A549 (cell line): ENCODE data around the gene MPC1L.

ENCODE experiments used
- POLR2A ChIP-seq: IDR thresholded peaks from 2 replicates; pipeline ENCODE4 v1.6.1; 2012; ENCODE audit warnings: mild to moderate bottlenecking, low read length
- RAD21 ChIP-seq, 2 experiments: fragments of >200 bp in 1 of 2; sonication (Bioruptor Twin) in 1 of 2; formaldehyde crosslinking in 1 of 2; IDR thresholded peaks in 1 of 2; conservative IDR thresholded peaks in 1 of 2; 2 replicates in 1 of 2; 3 replicates in 1 of 2; pipeline ENCODE4 v1.6.1; 2012 to 2018; ENCODE audit warnings: inconsistent platforms in 1 of 2
- ZNF302 ChIP-seq: fragments of 250-450 bp; sonication (Bioruptor Pico); IDR thresholded peaks from 2 replicates; pipeline ENCODE4 v1.9.0; 2021; ENCODE audit warnings: inconsistent platforms, mild to moderate bottlenecking, moderate library complexity
- TF ChIP-seq, protein P1 (sequence below): fragments of >200 bp; sonication (Bioruptor Twin); formaldehyde crosslinking; IDR thresholded peaks from 3 replicates; pipeline ENCODE4 v1.5.1; 2016
- TF ChIP-seq, protein P2 (sequence below): fragments of 200-600 bp; sonication (generic); IDR thresholded peaks from 2 replicates; pipeline ENCODE4 v1.6.1; 2016; ENCODE audit warnings: antibody characterized with exemption, mild to moderate bottlenecking, moderate library complexity
- TF ChIP-seq, protein P3 (sequence below): fragments of 450-650 bp; IDR thresholded peaks from 2 replicates; pipeline ENCODE4 v1.6.1; 2014; ENCODE audit warnings: antibody characterized with exemption

DNA sequence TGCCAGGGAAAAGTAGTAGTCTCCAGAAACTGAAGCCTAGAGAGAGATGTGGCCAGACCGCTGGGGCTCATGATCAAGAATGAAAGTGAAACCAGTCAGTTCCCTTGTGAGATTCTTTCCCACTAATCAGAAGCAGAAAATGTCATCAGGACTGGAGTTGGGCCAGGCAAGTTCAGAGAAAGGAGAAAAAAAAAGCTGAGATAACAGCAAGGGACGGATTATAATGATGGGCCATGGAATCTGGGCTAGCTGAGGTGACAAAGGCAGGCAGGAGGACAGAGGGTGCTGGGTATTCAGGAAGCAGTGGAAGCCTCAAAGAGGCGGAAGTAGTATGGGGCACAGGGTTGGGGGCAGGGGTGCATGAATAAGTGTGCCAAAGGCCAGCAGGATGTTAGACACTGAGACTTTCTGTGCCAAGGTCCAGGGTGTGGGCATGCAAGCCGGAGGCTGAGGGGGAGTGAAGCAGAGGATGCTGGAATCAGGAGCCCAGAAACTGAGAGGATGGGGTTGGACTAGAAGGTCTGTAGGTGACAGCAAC is 21.7 kb downstream of the MPC1L start:
- TF ChIP-seq, protein P1, sequence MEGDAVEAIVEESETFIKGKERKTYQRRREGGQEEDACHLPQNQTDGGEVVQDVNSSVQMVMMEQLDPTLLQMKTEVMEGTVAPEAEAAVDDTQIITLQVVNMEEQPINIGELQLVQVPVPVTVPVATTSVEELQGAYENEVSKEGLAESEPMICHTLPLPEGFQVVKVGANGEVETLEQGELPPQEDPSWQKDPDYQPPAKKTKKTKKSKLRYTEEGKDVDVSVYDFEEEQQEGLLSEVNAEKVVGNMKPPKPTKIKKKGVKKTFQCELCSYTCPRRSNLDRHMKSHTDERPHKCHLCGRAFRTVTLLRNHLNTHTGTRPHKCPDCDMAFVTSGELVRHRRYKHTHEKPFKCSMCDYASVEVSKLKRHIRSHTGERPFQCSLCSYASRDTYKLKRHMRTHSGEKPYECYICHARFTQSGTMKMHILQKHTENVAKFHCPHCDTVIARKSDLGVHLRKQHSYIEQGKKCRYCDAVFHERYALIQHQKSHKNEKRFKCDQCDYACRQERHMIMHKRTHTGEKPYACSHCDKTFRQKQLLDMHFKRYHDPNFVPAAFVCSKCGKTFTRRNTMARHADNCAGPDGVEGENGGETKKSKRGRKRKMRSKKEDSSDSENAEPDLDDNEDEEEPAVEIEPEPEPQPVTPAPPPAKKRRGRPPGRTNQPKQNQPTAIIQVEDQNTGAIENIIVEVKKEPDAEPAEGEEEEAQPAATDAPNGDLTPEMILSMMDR = no peak
- TF ChIP-seq, protein P2, sequence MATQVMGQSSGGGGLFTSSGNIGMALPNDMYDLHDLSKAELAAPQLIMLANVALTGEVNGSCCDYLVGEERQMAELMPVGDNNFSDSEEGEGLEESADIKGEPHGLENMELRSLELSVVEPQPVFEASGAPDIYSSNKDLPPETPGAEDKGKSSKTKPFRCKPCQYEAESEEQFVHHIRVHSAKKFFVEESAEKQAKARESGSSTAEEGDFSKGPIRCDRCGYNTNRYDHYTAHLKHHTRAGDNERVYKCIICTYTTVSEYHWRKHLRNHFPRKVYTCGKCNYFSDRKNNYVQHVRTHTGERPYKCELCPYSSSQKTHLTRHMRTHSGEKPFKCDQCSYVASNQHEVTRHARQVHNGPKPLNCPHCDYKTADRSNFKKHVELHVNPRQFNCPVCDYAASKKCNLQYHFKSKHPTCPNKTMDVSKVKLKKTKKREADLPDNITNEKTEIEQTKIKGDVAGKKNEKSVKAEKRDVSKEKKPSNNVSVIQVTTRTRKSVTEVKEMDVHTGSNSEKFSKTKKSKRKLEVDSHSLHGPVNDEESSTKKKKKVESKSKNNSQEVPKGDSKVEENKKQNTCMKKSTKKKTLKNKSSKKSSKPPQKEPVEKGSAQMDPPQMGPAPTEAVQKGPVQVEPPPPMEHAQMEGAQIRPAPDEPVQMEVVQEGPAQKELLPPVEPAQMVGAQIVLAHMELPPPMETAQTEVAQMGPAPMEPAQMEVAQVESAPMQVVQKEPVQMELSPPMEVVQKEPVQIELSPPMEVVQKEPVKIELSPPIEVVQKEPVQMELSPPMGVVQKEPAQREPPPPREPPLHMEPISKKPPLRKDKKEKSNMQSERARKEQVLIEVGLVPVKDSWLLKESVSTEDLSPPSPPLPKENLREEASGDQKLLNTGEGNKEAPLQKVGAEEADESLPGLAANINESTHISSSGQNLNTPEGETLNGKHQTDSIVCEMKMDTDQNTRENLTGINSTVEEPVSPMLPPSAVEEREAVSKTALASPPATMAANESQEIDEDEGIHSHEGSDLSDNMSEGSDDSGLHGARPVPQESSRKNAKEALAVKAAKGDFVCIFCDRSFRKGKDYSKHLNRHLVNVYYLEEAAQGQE = no peak
- no peak for TF ChIP-seq RAD21 (conservative IDR thresholded peaks at IDR 0.05 in 1 of 2, IDR thresholded peaks at IDR 0.05 in 1 of 2)
- TF ChIP-seq ZNF302 (CRISPR knock-in tag) = no peak
- TF ChIP-seq, protein P3, sequence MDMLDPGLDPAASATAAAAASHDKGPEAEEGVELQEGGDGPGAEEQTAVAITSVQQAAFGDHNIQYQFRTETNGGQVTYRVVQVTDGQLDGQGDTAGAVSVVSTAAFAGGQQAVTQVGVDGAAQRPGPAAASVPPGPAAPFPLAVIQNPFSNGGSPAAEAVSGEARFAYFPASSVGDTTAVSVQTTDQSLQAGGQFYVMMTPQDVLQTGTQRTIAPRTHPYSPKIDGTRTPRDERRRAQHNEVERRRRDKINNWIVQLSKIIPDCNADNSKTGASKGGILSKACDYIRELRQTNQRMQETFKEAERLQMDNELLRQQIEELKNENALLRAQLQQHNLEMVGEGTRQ = no peak
- no peak for TF ChIP-seq POLR2A
